ENCODE measurements around the gene HVCN1.
"Not testable (repeated sequence)": the region's sequence is repeated elsewhere in the genome, so short reads cannot be mapped to it uniquely, and the experiment has no call there.

HVCN1 gene

DNA sequence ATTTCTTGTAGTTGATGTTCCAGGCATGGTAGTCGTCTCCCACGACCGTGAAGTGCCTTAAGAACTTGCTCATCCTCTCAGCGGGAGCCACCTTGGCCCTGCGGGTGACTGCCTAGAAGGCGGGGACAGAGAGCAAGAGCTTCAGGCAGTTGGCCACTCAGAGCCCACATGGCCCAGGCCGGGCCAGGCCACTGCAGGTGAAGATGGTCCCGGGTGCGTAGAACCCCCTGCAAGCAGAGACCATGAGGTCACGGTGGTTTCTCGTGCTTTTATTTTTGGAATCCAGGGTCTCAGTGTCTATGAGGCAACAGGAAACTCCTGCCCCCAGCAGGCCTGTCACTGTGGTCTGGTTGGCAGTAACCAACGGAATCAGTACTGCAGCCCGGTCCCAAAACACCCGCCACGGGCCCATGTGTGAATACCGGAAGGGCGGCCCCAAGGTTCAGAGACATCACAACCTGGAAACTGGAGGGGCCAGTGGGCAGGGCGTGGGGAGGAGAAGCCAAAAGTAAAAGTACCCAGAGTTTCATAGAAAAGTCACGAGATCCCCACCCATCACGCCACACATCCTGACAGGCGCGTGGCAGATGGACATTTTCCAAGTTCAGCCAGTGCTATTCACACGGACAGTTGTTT is 27.5 kb downstream of the HVCN1 start:
- DNase-seq: peak; percentile 65

DNA sequence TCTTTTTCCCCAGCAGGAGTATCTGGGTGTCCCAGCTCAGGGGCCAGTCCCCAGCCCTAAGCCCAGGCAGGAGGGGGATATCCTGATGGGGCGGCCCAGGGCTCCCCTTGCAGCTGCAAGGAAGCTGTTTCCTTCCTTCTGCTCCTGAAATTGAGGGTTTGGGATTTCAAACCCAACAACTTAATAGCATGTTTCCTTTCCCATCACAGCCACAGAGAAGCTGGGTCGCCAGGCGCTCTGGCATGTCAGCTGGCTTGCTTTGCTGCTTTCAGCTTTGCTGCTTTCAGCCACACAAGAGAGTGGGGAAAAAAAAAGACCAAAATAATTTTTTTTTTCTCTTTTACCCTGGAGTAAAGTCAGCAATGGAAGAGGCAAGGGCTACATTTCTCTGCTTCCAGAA is 30.0 kb downstream of the HVCN1 start:
- DNase-seq: no peak

DNA sequence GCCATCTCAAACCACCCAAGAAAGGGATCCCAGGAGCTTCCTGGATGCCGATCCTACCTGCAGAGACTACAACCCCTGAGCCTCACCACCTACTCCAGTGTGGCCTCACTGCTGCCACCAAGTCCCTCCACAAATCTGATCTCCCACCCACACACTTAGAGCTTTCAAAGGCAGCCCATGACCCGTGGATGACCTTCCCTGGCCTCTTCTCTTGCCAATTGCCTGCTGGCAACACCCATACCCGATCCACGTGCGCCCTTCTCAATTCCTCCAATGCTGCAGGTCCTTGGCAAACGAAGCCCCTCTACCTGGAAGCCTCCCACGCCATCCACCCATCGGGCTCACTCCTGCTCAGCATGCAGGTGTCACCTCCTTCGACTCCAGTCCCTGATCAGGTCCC is 30.7 kb downstream of the HVCN1 start:
- DNase-seq: no peak

DNA sequence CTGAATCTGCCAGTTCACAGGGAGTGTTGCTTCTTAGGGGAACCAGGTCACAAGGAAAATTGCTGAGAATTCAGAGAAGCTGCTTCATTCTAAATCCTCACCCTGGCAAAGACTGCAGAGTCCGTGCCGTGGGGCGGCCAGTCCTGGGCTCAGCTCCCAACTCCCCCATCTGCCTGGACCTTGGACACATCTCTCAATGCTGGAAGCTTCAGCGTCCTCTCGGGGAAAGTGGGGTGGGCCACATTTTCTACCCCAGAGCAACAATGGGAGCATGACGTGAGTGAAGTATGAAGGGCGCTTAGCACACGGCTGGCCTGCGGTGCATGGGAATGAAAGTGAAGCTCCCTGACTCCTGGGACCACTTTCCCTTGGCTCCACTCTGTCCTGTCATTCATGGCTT is 31.2 kb downstream of the HVCN1 start:
- no peak for DNase-seq

DNA sequence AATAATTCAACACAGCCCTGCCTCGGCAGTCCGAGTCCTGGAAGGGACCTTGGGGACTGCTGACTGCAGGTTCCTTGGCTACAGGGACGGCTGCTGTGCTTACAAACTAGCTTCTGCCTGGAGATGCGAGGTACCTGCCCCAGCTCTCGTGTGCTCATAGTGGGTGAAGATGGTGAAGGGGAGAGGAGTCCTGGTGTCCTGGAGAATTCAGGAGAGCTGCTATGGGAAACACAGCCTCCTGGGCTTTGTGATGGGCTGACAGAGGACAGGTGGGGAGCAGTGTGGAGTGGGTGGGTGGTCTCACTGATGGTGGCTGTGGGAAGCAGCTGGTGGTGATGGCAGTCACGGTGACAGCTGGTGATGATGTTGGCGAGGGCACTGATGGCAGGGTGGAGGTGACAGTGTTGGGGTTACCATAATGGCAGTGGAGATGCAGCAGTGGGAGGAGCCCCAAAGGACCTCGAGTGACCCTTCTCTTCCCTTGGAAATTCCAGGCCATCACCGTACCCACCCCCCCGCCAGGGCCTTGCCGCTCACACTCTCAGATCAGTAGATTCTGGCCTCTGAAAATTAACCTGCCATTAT is 32.8 kb downstream of the HVCN1 start:
- DNase-seq: no peak

DNA sequence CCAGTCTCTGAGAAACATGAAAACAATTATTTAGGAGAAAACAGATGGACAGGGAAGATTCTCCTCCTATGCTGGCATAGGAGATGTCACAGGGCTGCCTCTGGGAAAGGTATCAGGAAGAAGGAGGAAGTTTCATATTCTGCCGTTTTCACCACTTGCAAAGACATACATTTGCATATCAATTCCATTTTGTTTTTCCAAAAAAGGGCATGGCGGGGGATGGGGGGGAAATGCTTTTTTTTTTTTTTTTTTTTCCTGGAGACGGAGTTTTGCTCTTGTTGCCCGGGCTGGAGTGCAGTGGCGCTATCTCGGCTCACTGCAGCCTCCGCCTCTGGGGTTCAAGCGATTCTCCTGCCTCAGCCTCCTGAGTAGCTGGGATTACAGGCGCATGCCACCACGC is 34.7 kb downstream of the HVCN1 start:
- DNase-seq: not testable (repeated sequence)

DNA sequence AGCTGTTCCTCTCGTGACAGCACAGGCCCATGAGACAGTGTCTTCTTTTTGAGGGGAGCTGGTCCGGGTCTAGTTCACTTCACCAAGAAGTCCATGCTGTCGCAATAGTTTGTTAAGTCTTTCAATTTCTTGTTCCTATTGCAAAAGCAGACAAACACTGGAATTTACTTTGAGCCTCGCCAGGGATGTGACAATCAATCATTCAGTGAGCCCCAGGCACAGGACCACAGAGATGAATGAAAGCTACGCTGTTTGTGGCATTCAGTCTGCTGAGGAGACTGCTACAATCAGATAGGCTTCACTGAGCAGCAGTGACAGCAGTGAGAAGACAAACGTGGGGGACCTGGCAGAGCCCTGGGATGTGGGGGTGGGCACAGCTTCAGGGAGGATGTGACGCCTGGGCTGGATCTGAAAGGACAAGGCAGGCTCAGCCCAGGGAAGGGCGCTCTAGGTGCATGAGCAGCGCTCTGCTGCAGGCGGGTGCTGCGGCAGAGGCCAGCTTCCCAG is 39.5 kb downstream of the HVCN1 start:
- DNase-seq: peak; percentile 16

DNA sequence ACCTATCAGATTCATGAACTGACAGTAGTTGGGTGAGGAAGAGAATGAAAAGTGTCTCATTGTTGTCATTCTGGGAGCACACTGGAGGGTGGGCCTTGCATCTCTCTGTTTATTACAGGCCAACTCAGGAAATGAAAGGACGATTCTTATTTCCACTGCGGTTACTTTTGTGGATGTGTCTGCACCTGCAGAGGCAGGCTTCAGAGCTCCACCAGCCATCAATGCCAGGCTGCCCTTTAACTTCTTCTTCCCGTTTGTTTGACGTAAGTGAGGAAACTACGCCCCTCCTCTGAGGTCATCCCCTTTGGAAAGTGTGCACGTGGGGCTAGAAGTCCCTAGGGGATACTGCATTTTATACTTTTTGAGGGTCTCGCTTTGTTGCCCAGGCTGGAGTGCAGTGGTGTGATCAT is 41.3 kb downstream of the HVCN1 start:
- no peak for DNase-seq

DNA sequence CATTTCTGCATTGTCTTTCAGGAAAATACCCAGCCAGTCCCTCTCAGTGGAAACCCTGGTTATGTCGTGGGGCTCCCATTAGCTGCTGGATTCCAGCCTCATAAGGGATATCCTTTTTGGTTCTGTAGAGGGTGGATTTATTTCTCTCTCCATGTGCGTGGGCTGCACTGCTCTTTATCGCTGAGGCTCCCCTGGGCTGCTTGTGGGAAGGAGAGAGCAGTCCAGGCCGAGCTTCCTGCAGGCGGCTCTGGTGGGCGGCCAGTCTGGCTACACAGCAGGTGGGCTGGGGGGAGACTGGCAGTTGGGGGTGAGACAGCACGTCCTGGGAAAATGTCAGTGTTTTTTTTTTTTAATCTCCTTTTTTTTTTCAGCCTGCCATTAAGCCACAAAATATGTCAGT is 47.4 kb downstream of the HVCN1 start:
- no peak for DNase-seq

DNA sequence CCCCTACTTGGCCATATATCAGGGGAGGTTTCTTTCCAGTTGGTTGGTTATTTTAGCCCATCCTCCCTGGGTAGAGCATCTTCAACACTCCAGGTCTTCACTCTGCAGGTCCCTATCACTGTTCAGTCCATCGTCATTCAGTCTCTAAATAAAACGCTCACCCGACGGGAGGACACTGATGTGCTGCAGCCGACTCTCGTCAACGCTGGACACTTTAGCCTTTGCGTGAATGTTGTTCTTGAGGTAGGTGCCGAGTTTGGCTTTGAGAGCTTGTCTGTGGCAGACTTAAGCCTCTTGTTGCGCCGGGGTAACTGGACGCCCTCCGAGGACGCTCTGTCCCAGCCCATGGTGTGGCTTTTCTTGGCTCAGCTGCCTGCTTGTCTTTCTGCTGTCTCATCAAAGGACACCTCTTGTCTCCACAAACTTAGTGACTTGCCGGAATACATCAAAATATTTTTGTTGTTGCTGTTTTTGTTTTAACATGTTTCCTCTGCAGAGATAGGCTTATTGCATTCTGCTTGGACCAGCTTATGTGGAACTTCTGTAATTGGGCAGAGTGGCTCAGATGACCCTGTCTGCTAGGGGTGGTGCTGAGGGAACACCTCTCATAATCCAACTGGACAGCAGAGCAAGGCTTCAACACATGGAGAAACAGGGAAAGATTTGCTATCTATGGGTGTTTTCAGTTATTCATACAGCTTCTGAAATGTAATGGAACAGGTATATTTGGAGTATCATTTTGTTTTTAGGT is 48.5 kb downstream of the HVCN1 start:
- DNase-seq: no peak

DNA sequence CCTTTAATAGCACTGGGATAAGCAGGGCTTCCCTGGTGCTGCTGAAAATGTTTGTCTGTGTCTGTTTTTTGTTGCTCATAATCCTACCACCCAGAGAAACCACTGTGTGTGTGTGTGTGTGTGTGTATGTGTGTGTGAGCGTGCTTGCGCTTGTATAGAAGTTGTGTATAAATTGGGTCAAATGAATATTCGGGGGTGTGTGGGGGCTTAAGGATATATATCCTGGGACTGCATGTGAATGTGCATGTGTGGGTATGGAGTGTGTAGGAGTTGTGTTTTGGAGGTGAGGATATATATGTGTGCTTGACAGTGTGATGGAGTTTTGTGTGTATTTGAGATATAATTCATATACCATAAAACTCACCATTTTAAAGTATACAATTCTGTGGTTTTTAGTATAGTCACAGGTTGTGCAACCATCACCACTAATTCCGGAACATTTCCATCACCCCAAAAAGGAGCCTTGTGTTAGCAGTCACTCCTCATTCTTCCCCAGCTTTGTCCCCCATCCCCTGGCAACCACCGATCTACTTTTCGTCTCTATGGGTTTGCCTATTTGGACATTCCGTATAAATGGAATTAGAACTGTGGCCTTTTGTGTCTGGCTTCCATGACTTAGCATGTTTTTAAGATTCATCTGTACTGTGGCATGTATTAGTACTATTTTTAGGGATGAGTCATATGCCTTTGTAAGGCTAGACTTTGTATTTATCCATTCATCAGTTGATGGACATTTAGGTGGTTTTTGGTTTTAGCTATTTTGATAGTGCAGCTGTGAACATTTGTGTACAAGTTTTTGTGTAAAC is 49.4 kb downstream of the HVCN1 start:
- peak; percentile 23 for DNase-seq

DNA sequence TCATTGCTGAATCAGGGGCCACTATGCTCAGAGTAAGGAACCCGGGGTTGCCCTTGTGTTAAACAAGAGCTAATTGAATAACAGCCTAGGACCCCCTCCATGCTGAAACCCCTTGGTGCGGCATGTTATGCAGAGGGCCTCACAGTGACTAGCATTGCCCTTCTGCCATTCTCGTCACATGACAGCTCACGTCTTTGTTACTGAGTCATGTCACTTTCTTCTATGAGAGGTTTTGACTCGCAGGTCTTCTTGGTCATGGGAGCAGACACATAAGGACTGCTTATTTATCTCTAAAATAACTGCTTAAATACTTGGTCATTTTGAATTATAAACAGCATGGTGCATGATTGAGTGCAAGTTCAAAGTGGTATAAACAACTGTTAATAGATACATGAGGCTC is 50.1 kb downstream of the HVCN1 start:
- DNase-seq: no peak

DNA sequence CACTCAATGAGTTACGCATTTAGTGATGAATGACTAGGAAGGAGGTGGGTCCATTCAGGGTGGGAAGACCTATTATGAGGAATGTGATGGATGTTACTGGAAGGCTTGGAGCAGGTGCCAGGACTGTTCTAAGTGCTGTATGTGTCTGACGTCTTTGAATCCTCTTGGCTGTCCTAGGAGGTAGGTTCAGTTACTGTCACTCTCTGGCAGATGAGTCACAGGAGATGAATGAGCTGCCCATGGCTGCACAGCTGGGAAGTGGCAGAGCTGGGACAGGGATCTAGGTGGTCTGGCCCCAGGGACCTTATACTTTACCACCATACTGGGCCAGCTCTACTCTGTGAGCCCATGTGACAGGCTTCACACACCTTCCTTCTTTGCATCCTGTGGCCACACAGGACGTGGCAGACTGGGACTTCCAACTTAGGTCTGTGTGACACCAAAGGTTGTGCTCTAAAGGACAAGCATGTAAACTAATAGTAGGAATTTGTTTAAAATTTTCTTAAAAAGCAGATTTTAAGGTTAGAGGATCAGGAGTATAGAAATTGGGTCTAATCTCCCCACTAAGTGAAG is 51.0 kb downstream of the HVCN1 start:
- no peak for DNase-seq

DNA sequence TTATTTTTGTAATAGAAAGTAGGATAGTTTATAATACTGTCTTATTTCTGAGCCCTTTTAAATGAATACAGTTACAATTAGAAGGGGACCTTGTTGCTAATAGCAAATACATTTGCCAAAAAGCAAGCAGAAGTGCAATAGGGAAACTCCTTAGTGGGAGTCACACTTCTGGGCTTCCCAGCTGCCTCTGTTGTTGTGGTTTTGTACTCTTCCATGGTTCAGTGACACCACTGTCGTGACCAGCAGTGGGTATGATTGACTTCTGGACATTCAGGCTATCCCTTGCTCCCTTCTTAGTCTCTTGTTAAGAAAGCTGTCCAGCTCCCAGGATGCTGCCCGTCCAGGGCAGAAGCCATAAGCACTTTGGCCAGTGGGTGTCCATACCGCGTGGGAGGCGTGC is 52.4 kb downstream of the HVCN1 start:
- DNase-seq: no peak

DNA sequence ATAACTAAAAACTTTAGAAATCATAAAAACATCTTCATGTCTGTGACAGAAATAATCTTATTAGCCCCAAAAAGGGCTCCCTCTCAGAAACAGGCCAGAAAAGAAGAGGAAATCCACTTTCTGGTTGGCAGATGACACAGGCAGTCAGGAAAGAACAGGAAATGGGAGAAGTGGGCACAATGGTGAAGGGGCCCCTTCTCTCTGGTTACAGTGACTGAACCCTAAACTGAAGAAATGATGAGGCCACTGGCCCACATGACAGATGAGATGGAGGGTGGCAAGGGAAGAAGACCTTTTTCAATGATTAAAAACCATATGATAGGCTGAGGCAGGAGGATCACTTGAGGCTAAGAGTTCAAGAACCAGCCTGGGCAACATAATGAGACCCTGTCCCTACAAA is 53.9 kb downstream of the HVCN1 start:
- no peak for DNase-seq

DNA sequence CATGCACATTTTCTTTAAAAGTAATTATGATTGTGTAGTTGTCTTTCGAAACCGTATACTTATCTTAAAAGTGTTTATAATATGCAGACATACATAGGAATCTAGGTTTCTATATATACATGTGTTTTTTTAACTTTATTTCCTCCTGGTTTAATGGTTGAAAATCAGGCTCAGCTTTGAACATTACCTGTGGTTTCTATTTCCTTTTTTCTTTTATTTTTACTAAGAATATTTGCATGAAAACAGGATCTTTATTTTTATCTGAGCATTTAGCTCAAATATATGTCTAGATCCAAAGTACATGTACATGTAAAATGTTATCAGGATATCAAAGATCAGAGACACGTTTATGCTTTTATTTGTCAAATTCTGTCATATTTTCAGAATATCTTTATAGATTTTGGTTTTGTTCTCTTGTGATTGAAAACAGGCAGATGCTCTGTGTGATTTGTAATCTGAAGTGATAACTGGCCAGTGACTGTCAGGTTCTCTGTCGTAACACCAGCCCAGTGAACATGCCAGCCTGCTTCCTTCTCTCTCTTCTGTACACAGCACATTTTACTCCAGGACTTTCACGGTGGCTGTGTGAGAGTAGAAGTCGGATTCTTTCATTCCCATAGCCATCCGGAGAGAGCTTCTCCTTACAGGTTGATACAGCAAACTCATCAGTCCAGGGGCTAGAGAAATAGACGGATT is 61.3 kb downstream of the HVCN1 start:
- no peak for DNase-seq

DNA sequence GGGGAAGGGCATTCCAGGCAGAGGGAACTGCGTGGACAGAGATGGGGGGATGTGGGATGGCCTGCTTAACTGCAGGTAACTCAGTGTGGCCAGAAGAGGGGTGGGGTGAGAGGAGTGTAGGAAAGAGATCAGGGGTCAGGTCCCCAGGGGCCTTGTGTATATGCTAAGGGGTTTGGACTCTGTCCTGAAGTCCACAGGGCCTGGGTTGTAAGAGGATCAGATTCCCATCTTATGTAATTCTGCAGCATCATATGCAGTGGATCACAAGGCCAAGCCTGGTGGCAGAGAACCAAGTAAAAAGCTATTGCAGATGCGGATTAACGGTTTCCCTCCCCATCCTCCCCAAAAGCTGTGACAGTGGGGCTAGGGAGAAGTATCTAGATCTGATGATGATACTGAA is 66.3 kb downstream of the HVCN1 start:
- DNase-seq: no peak

DNA sequence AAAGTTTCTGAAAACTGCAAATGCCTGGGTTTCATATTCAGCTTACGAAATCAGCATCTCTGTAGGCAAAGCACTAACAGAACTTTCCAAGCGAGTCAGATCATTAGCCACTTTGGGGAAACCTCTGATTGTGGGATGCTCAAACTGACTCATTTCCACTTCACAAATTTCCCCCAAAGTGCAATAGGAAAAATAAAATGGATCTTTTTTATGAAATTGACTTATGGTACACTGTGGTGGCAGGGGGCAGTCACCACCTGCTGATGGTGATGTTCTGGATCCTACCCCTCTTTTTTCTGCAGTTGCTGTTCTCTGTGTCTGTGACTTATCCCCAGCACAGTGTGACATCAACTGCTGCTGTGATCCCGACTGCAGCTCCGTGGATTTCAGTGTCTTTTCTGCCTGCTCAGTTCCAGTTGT is 69.4 kb downstream of the HVCN1 start:
- no peak for DNase-seq

DNA sequence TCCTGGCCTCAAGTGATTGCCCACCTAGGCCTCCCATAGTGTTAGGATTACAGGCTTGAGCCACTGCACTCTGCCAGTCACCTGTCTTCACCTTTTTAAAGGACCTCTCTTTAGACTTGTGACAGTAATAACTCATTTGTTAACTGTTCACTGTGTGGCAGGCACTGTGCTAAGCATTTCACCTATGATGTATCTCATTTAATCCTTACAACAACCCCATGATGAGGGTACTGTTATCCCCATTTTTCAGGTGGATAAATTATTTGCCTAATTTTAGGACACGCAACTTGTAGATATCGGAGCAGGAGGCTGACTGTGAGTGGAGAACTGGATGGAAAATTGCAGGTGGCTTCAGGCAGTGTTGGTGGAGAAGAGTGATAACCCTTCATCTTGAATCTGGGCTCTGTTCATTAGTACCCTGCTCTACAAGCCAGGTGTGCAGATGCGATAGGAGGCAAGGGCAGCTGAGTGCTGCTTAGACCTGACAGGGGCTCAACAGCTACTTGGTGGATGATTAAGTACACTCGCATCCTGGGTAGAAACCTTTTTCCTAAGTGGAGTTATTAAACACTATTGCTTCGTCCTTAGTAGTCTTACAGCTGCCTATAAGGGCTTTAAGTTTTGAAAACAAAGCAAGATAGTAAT is 72.3 kb downstream of the HVCN1 start:
- no peak for DNase-seq

DNA sequence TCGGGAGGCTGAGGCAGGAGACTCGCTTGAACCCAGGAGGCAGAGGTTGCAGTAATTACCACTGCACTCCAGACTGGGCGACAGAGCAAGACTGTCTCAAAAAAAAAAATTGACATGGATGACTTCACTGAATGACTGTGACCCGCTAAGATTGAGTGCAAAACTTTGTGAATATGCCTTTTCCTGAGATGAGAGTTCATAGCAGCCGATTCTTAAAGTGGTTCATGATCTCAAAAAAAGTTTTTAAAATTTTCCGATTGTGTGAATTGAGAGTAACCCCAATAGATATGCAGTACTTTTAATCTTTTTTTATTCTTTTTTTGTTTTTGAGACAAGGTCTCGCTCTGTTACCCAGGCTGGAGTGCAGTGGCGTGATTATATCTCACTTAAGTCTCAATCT is 73.7 kb downstream of the HVCN1 start:
- no peak for DNase-seq

DNA sequence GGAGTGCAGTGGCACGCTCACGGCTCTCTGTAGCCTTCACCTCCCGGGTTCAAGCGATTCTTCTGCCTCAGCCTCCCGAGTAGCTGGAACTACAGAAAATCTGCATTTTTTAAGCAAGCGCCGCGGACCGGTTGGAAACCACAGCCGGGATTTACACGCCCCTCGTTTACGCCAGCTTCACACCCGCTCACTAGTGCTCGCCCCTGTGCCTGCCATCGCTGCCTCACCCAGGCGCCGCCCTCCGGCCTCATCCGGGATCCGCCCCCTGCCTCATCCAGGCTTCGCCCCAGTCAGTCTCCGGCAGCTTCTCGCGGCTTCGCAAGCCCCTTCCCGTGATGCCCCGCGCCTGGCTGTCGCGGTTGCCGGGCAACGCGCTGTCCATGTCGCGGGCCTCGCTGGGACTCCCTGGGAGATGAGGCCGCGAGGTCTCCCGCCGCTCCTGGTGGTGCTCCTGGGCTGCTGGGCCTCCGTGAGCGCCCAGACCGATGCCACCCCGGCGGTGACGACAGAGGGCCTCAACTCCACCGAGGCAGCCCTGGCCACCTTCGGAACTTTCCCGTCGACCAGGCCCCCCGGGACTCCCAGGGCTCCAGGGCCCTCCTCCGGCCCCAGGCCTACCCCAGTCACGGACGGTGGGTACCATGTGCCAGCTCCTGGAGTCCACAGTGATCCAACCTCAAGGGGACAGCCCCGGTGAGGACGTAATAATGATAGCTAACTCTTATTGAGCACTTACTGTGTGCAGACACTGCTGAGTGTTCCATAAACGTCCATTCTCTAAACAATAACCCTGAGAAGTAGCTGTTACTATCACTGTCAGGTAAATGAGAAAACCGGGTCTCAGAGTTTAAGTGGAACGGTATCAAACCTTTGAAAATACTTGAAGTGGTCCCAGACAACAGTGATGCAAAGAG is 74.9 kb downstream of the HVCN1 start, which contains the start of gene TCTN1:
TCTN1 (plus strand) TSS at position 359 of the 914 bp plus-strand sequence; CDS start at position 413, 54 bp downstream.
- DNase-seq: peak; percentile 97

Data from hematopoietic multipotent progenitor cell treated with erythropoietin and hydrocortisone succinate and interleukin-3 and kit ligand, for 6 days (in vitro differentiated cells).